C4-2B (cell line): ENCODE measurements around the gene ZBTB20.

ENCODE experiments used
- CTCF ChIP-seq: fragments of 450-650 bp; conservative IDR thresholded peaks from 2 replicates; pipeline ENCODE4 v1.5.1; 2017; ENCODE audit warnings: mild to moderate bottlenecking
- ZFX ChIP-seq: fragments of 450-650 bp; IDR thresholded peaks from 2 replicates; pipeline ENCODE4 v1.6.1; 2017

- TF ChIP-seq CTCF (no peak), ZFX (no peak)
Measured at GRCh38 chr3:114571363-114571762, 575.7 kb downstream of the ZBTB20 start.
